ENCODE data around the gene RPAP3. TPM values are rescaled to one million over a fixed set of nuclear protein-coding genes. Genes with fewer than 3 reads are reported as not detected.

Gene RPAP3
- total and polyA plus RNA-seq, 9 of the 15 experiments (the other 6 are each of a cell fraction or from before 2014, with no cell fraction given), result 40.0 to 92.1 (median 54.1) TPM

DNA sequence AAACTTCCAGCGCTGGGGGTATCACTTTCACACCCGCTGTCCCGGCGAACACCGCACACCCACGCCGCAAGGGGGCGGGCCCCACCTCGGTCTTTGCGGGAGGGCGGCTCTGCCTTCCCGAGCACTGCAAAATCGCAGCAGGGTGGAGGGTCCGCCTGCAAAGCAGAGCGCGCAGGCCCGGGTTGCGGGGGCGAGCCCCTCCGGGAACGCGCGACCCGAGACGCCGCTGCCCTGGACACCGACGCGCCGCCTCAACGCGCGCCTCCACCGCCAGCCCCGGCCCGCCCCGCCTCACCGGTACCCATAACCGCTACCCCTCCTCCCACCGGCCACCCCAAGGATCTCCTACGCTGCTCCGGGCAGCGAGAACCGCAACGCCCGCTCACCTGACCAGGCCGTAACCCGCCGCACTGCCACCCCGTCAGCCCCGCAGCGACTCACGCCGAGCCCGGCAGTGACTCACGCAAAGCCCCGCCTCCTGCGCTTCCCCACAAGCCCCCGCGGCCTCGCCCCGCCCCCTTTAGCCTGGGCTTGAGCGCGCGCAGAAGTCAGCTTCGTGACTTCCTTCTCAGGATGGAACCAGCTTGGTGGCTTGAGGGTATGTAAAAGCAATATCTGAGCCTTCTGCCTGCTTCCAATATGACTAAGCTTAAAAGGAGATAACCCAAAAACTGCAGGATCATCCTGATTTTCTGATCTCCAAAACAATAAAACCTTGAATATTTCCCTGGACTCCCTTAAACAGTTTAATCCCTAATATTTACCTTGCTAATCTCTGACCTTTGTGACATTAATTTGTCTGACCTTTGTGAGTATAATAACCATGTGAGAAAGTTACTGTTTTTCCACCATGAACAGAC, at the start of gene RPAP3 (continued):
- TF ChIP-seq SMARCA5 (IDR thresholded peaks at IDR 0.05) (no peak), CXXC5 (CRISPR knock-in tag; IDR thresholded peaks at IDR 0.05) (peak; percentile 88), ZBTB43 (CRISPR knock-in tag; IDR thresholded peaks at IDR 0.05) (no peak), ZNF780A (CRISPR knock-in tag; IDR thresholded peaks at IDR 0.05) (no peak), ERF (CRISPR knock-in tag; IDR thresholded peaks at IDR 0.05) (peak; percentile 52), DNMT1 (IDR thresholded peaks at IDR 0.05) (0 out of 2 replicates have a peak, but pooled peaks have one; percentile 21), KDM4B (IDR thresholded peaks at IDR 0.05; ENCODE audit: borderline replicate concordance in 2 of 2, low read depth in 1 of 2) (no peak), SRSF7 (optimal IDR thresholded peaks at IDR 0.05; ENCODE audit: low read depth, low read length) (no peak), THRAP3 (IDR thresholded peaks at IDR 0.05; ENCODE audit: borderline replicate concordance) (no peak), THAP12 (CRISPR knock-in tag; IDR thresholded peaks at IDR 0.05) (no peak), ZNF324 (CRISPR knock-in tag; IDR thresholded peaks at IDR 0.05) (no peak), ZFP91 (CRISPR knock-in tag; IDR thresholded peaks at IDR 0.05) (no peak), CCAR2 (IDR thresholded peaks at IDR 0.05; ENCODE audit: low read depth, low read length) (no peak), MEF2D (tag; conservative IDR thresholded peaks at IDR 0.05; ENCODE audit: low read depth) (no peak), MED1 (CRISPR knock-in tag; IDR thresholded peaks at IDR 0.05; ENCODE audit: borderline replicate concordance) (no peak), ZNF197 (CRISPR knock-in tag; IDR thresholded peaks at IDR 0.05; ENCODE audit: low read depth) (no peak)
- TF ChIP-seq, protein P1, sequence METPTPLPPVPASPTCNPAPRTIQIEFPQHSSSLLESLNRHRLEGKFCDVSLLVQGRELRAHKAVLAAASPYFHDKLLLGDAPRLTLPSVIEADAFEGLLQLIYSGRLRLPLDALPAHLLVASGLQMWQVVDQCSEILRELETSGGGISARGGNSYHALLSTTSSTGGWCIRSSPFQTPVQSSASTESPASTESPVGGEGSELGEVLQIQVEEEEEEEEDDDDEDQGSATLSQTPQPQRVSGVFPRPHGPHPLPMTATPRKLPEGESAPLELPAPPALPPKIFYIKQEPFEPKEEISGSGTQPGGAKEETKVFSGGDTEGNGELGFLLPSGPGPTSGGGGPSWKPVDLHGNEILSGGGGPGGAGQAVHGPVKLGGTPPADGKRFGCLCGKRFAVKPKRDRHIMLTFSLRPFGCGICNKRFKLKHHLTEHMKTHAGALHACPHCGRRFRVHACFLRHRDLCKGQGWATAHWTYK (CRISPR knock-in tag; IDR thresholded peaks at IDR 0.05), result peak; percentile 61; the same call in 1 of the 2 replicates
- TF ChIP-seq, protein P2, sequence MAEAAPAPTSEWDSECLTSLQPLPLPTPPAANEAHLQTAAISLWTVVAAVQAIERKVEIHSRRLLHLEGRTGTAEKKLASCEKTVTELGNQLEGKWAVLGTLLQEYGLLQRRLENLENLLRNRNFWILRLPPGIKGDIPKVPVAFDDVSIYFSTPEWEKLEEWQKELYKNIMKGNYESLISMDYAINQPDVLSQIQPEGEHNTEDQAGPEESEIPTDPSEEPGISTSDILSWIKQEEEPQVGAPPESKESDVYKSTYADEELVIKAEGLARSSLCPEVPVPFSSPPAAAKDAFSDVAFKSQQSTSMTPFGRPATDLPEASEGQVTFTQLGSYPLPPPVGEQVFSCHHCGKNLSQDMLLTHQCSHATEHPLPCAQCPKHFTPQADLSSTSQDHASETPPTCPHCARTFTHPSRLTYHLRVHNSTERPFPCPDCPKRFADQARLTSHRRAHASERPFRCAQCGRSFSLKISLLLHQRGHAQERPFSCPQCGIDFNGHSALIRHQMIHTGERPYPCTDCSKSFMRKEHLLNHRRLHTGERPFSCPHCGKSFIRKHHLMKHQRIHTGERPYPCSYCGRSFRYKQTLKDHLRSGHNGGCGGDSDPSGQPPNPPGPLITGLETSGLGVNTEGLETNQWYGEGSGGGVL (CRISPR knock-in tag; IDR thresholded peaks at IDR 0.05), result no peak

Measured in K562 (cell line).